Neutrophil (primary cell): ENCODE data around the gene DPYD.

ENCODE experiments used
- H3K27ac ChIP-seq: fragments of 200-600 bp; sonication (generic); 2 replicates; pipeline ENCODE4 v1.5.1; 2016; ENCODE audit warnings: mild to moderate bottlenecking, moderate library complexity
- H3K27me3 ChIP-seq: fragments of 200-600 bp; sonication (generic); 2 replicates; pipeline ENCODE4 v1.6.0; 2016; ENCODE audit warnings: mild to moderate bottlenecking
- H3K36me3 ChIP-seq: fragments of 200-600 bp; sonication (generic); 2 replicates; pipeline ENCODE4 v1.5.1; 2017
- H3K4me1 ChIP-seq, 2 experiments: fragments of 200-600 bp in 1 of 2; sonication (generic) in 1 of 2; 1 replicate in 1 of 2; 2 replicates in 1 of 2; pipeline versions ENCODE4 v1.5.1 to v1.6.1; 2013 to 2016; ENCODE audit warnings: low read depth in 1 of 2, low read length in 1 of 2, mild to moderate bottlenecking in 1 of 2, moderate library complexity in 1 of 2; ENCODE audit not compliant: control insufficient read depth in 1 of 2, insufficient read depth in 1 of 2
- H3K4me3 ChIP-seq, 2 experiments: fragments of 200-600 bp in 1 of 2; sonication (generic) in 1 of 2; 1 replicate in 1 of 2; 2 replicates in 1 of 2; pipeline ENCODE4 v1.5.1; 2013 to 2016; ENCODE audit warnings: low read depth in 1 of 2, low read length in 1 of 2, mild to moderate bottlenecking in 1 of 2, moderate library complexity in 1 of 2
- H3K9me3 ChIP-seq: fragments of 200-600 bp; sonication (generic); 2 replicates; pipeline ENCODE4 v1.5.1; 2016
- CTCF ChIP-seq: fragments of 200-600 bp; sonication (generic); IDR thresholded peaks from 2 replicates; pipeline ENCODE4 v1.5.1; 2016; ENCODE audit warnings: antibody characterized with exemption

The DPYD gene

GRCh38 chr1:97738270-97738669 lies 182.6 kb downstream of the DPYD start:
- Histone ChIP-seq H3K27ac (no peak overlapping the region), H3K4me3 (no peak overlapping the region), H3K9me3 (no peaks in the 10 kb centered on the region), H3K4me1 (no peaks in the 10 kb centered on the region), H3K36me3 (peaks cover 8% of the 10 kb centered on the region), H3K27me3 (no peaks in the 10 kb centered on the region)
- no peak for TF ChIP-seq CTCF

- no peaks in the 10 kb centered on the region for H3K27me3 ChIP-seq
- H3K4me3 ChIP-seq = no peak overlapping the region
- no peak overlapping the region for H3K27ac ChIP-seq
- H3K36me3 ChIP-seq = no peaks in the 10 kb centered on the region
- H3K4me1 ChIP-seq = peaks cover 9 to 12% of the 10 kb centered on the region in 2 experiments
- H3K9me3 ChIP-seq = no peaks in the 10 kb centered on the region
- TF ChIP-seq CTCF = no peak
These were observed 190.6 kb downstream of the DPYD start for GRCh38 chr1:97730271-97730670.

GRCh38 chr1:97728436-97728835 lies 192.4 kb downstream of the DPYD start:
- no peaks in the 10 kb centered on the region for H3K9me3 ChIP-seq
- no peak overlapping the region for H3K27ac ChIP-seq
- TF ChIP-seq CTCF = no peak
- H3K27me3 ChIP-seq = no peaks in the 10 kb centered on the region
- H3K36me3 ChIP-seq = no peaks in the 10 kb centered on the region
- peaks cover 9 to 12% of the 10 kb centered on the region in 2 experiments for H3K4me1 ChIP-seq
- no peak overlapping the region for H3K4me3 ChIP-seq

GRCh38 chr1:97727029-97727428 lies 193.8 kb downstream of the DPYD start:
- no peak for TF ChIP-seq CTCF
- H3K27me3 ChIP-seq = no peaks in the 10 kb centered on the region
- no peaks in the 10 kb centered on the region for H3K9me3 ChIP-seq
- no peak overlapping the region for H3K27ac ChIP-seq
- no peaks in the 10 kb centered on the region for H3K36me3 ChIP-seq
- no peak overlapping the region for H3K4me3 ChIP-seq
- H3K4me1 ChIP-seq = peaks cover 9 to 12% of the 10 kb centered on the region in 2 experiments

- H3K4me3 ChIP-seq = no peak overlapping the region
- H3K4me1 ChIP-seq = peaks cover 9 to 12% of the 10 kb centered on the region in 2 experiments
- peaks cover 2% of the 10 kb centered on the region for H3K36me3 ChIP-seq
- H3K27ac ChIP-seq = no peak overlapping the region
- H3K27me3 ChIP-seq = no peaks in the 10 kb centered on the region
- no peak for TF ChIP-seq CTCF
- H3K9me3 ChIP-seq = no peaks in the 10 kb centered on the region
These were observed 194.4 kb downstream of the DPYD start for GRCh38 chr1:97726386-97726785.

- H3K27me3 ChIP-seq = no peaks in the 10 kb centered on the region
- H3K4me3 ChIP-seq = no peak overlapping the region
- TF ChIP-seq CTCF = no peak
- peaks cover 24% of the 10 kb centered on the region for H3K36me3 ChIP-seq
- H3K27ac ChIP-seq = no peak overlapping the region
- H3K9me3 ChIP-seq = no peaks in the 10 kb centered on the region
- H3K4me1 ChIP-seq = no peaks in the 10 kb centered on the region
These were observed 199.6 kb downstream of the DPYD start for GRCh38 chr1:97721221-97721620.
